T-helper 2 cell treated with Interferon-gamma antibody and Interleukin-4, amounts not matched to agents 100 ng/mL and 5 ng/mL, for 36 hours (primary cell): ENCODE measurements around the gene SLC20A1. TPM values are rescaled to one million over a fixed set of nuclear protein-coding genes. Genes with fewer than 3 reads are reported as not detected.

ENCODE experiments used
- intact Hi-C: fragments of 100-400 bp; cut with micrococcal nuclease; formaldehyde crosslinking; loops from one replicate; pipeline ENCODE4 v1.15.1; 2023
- total RNA-seq: library from RNA; stranded (reverse); gene quantifications from 2 replicates; pipeline ENCODE4 v1.2.3, GENCODE V29; 2022

Gene SLC20A1
- total RNA-seq, 1 donor from 2014 or later = 161 TPM

- intact Hi-C loops = no loop called here
Observed at GRCh38 chr2:112701052-112701451, 55.3 kb downstream of the SLC20A1 start.

DNA sequence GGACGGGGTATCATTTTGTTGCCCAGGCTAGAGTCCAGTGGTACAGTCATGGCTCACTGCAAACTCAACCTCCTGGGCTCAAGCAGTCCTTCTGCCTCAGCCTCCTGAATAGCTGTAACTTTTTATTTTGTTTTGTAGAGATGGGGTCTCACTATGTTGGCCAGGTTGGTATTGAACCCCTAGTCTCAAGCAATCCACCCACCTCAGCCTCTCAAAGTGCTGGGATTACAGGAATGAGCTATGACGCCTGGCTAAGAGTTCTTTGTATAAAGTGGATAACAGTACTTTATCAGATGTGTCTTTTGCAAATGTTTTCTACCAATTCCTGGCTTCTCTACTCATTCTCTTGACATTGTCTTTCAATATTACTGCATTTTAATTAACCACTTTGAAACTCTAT, 57.9 kb downstream of the SLC20A1 start:
- intact Hi-C loops = no loop called here

GRCh38 chr2:112705575-112705974, 59.8 kb downstream of the SLC20A1 start:
- intact Hi-C loops = loop anchor here (5.0 kb wide), 2 partner anchors 58 to 73 kb away; partner anchors contain the start of gene SLC20A1

- intact Hi-C loops = loop anchor here (1.0 to 5.0 kb wide), 3 partner anchors 14 to 74 kb away; partner anchors contain the start of gene SLC20A1
Observed at GRCh38 chr2:112706170-112706664, 60.5 kb downstream of the SLC20A1 start.

- intact Hi-C loops = loop anchor here (1.0 to 5.0 kb wide), 3 partner anchors 15 to 75 kb away; partner anchors contain the start of gene SLC20A1
Observed at GRCh38 chr2:112706947-112707346, 61.2 kb downstream of the SLC20A1 start.

GRCh38 chr2:112708968-112709367, 63.2 kb downstream of the SLC20A1 start:
- intact Hi-C loops = loop anchor here (5.0 kb wide), 2 partner anchors 62 to 77 kb away; partner anchors contain the start of gene SLC20A1

GRCh38 chr2:112709703-112710102, 64.0 kb downstream of the SLC20A1 start:
- intact Hi-C loops = loop anchor here (5.0 kb wide), 2 partner anchors 62 to 77 kb away; partner anchors contain the start of gene SLC20A1

DNA sequence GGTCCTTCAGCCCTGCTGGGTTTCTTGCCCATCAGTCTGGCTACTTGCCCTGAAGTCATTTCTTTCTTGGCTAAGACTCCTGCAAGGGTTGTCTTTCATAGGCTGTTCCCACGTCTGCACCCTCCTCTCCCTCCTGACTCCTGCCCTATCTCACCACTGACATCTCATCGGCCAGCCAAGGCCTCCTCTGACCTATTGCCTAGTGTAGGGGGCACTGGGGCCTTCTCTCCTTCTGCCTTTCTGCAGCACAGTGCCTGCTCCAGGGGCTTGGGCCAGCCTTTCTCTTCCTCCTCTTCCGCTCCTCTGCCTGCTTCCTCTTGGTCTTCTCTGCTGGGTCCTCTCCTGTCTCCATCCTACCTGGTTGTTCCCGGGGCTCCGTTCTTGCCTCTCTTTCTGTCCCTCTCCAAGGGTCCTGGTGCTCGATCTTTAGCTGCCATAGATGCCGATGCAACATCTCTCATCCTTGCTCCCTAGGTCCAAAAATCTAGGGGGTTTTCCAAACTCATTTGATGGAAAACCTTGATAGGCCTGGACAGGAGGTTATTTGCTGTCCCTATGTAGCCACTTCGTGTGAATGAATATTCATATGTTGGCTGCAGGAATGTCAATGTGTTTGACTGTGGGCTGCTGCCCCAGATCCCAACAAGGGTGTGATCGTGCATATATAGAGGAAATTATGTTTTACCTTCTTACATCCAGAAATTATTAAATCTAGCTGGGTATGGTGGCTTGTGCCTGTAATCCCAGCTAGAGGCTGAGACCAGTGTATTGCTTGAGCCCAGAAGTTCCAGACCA, 65.4 kb downstream of the SLC20A1 start:
- intact Hi-C loops = no loop called here

GRCh38 chr2:112712465-112712864, 66.7 kb downstream of the SLC20A1 start:
- intact Hi-C loops = no loop called here

DNA sequence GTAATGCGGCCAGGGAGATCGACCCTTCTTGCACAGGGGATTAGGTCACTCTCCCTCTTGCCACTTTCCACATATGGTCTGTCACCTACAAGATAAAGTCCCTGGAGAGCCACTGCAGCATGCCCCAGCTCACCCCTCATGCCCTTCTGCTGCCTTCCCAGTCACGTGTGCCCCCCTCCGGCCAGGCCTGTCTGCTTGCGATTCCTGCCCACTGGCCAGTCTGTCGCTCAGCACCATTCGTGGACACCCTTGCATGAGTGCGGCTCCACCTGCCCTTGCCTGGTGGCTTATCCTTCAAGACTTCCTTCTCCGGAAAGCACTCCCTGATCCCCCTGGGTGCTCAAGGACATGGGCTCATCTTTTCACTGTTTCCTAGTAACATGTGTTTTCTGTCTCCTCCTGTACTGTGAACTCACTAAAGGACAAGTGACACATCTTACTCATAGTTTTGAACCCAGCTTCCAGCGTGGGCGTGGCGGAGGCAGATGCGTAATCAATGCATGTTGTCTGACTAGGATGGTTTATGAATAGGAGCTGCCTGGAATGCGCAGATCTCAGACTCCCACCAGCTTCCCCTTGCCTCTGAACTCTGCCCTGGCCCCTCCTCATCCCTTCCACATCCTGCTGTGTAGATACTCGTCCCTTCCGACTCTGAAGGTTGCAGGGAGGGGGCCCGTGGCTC, 67.3 kb downstream of the SLC20A1 start:
- intact Hi-C loops = no loop called here

Other genes starting within 250 kb of the SLC20A1 start
- gene RGPD8, start 212.3 kb upstream of the SLC20A1 start, total RNA-seq = 7.4 and 7.9 TPM in 2 replicates
- gene TTL, start 163.8 kb upstream of the SLC20A1 start, total RNA-seq = 40.7 and 42.3 TPM in 2 replicates
- gene POLR1B, start 103.5 kb upstream of the SLC20A1 start, total RNA-seq = 45.3 and 46.9 TPM in 2 replicates
- gene CHCHD5, start 61.3 kb upstream of the SLC20A1 start, total RNA-seq = 29.1 and 36.0 TPM in 2 replicates
- not detected in 2 replicates for gene NT5DC4, start 75.1 kb downstream of the SLC20A1 start, total RNA-seq
- 43.2 and 49.6 TPM in 2 replicates for gene CKAP2L, start 118.7 kb downstream of the SLC20A1 start, total RNA-seq
- 0.73 and 0.93 TPM in 2 replicates for gene IL1A, start 138.6 kb downstream of the SLC20A1 start, total RNA-seq
- gene IL1B, start 190.8 kb downstream of the SLC20A1 start, total RNA-seq = not detected in 2 replicates